GM19468 (cell line): ENCODE results near the gene ACP3.
"Not testable (repeated sequence)": the region's sequence is repeated elsewhere in the genome, so short reads cannot be mapped to it uniquely, and the experiment has no call there.

ENCODE experiments used
- ATAC-seq: cut with Tn5 transposase; IDR thresholded peaks from one replicate; pipeline ENCODE4 v1.9.1; 2021; ENCODE audit warnings: mild to moderate bottlenecking, moderate library complexity, moderate number of reproducible peaks; ENCODE audit not compliant: unreplicated experiment; ENCODE audit errors: extremely low read depth

Gene ACP3

GRCh38 chr3:132317229-132317948 is at the start of gene ACP3:
ACP3 (plus strand) TSS chr3:132317407; CDS start chr3:132317457, 50 bp downstream.
- ATAC-seq, result no peak

- no peak for ATAC-seq
Measured at GRCh38 chr3:132268956-132269355, 48.3 kb upstream of the ACP3 start.

GRCh38 chr3:132273036-132273435 is 44.2 kb upstream of the ACP3 start:
- ATAC-seq, result no peak

- no peak for ATAC-seq
Measured at GRCh38 chr3:132276228-132276906, 40.8 kb upstream of the ACP3 start.

GRCh38 chr3:132279030-132279429 is 38.2 kb upstream of the ACP3 start:
- ATAC-seq, result no peak

GRCh38 chr3:132283440-132283839 is 33.8 kb upstream of the ACP3 start:
- ATAC-seq, result no peak

- no peak for ATAC-seq
Measured at GRCh38 chr3:132283916-132284405, 33.2 kb upstream of the ACP3 start.

DNA sequence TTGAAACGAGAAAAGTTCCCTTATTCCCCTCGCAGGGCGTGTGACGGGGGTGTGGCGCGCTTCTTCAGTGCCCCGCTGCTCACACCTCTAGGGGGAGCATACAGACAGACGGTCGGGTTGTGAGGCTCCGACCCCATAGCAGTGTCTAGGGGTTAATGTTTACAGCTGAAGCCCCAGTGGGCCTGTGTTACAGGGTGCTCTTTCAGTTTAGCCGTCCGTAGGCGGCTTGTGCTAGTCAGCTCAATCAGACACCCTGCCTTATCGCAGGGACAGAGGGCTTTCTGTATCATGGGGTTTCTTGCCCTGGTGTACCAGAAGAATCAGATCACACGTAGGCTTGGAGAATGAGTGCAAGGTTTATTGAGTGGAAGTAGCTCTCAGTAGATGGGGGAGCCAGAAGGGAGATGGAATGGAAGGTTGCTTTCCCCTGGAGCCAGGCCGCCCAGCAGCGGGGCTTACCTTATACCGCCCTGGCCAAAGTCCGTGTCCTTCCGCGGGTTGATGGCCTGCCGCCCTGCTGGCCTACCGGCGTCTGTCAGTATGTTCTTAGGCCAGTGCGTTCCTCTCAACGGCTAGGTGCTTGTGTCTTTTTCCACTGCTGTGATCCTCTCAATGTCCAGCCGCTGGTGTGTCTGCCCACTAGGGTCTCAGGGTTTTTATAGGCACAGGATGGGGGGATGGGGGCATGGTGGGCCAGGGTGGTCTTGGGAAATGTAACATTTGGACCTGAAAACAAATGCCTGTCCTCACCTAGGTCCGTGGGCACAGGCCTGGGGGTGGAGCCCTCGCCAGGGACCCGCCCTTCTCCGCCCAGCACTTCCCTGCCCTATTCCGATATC is 32.2 kb upstream of the ACP3 start:
- ATAC-seq, result no peak

- ATAC-seq, result no peak
Measured at GRCh38 chr3:132285620-132285945, 31.6 kb upstream of the ACP3 start.

- no peak for ATAC-seq
Measured at GRCh38 chr3:132286035-132286434, 31.2 kb upstream of the ACP3 start.

- ATAC-seq, result no peak
Measured at GRCh38 chr3:132288357-132288756, 28.9 kb upstream of the ACP3 start.

DNA sequence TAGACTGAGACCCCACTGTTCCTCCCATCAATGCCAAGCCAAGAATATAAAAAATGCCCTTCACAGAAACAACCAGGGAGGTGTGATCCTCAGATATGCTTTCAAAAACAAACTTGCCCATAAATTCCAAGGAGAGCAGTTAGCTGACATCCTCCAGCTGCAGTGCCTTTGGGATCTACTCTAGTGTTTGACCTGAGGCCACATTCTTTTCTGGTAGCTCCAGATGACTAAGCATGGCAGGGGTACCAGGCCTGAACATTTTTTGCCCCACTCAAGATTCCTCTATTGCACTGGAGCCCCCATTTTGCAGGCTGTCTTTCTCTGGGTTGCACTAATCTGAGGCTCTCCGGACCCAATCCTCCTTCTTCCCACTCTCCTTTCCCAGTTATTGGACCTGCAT is 27.9 kb upstream of the ACP3 start:
- no peak for ATAC-seq

- ATAC-seq, result no peak
Measured at GRCh38 chr3:132290833-132291232, 26.4 kb upstream of the ACP3 start.

- ATAC-seq, result no peak
Measured at GRCh38 chr3:132292042-132292441, 25.2 kb upstream of the ACP3 start.

DNA sequence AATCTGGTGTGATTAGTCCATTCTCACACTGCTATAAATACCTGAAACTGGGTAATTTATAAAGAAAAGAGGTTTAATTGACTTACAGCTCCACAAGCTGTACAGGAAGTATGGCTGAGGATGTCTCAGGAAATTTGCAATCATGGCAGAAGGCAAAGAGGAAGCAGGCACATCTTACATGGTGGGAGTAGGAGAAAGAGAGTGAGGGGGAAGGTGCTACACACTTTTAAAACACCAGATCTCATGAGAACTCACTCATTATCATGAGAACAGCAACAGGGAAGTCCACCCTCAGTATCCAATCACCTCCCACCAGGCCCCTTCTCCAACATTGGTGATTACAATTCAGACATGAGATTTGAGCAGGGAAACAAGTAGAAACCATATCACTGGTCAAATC is 24.0 kb upstream of the ACP3 start:
- ATAC-seq, result no peak

DNA sequence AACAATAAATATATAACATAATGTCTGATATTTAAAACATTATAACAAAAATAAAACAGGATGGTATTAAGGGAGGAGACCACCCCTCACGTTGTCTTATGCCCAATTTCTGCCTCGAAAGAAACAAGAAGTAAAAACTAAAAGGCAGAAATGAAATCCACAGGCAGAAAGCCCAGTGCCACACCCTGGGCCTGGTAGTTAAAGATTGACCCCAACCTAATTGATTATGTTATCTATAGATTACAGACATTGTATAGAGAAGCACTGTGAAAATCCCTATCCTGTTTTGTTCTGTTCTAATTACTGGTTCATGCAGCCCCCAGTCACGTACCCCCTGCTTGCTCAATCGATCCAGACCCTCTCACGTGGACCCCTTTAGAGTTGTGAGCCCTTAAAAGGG is 22.3 kb upstream of the ACP3 start:
- no peak for ATAC-seq

DNA sequence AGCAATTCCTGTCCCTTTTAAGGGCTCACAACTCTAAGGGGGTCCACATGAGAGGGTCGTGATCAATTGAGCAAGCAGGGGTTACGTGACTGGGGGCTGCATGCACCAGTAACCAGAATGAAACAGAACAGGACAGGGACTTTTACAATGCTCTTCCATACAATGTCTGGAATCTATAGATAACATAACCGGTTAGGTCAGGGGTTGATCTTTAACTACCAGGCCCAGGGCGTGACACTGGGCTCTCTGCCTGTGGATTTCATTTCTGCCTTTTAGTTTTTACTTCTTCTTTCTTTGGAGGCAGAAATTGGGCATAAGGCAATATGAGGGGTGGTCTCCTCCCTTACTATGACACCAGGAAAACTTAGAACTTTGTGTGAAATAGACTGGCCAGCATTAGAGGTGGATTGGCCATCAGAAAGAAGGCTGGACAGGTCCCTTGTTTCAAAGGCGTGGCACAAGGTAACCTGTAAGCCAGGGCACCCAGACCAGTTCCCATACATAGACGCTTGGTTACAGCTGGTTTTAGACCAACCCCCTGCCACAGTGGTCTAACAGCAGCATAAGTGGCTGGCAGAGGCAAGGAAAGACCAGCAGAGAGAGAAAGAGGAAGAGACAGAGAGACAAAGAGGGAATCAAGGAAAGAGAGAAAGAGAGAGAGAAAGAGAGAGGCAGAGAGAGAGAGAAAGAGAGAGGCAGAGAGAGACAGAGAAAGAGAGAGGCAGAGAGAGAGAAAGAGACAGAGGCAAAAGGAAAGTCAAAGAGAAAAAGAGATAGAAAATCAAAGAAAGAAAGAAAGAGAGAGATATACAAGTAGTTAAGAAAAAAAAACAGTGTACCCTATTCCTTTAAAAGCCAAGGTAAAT is 13.6 kb upstream of the ACP3 start:
- ATAC-seq, result not testable (repeated sequence)

DNA sequence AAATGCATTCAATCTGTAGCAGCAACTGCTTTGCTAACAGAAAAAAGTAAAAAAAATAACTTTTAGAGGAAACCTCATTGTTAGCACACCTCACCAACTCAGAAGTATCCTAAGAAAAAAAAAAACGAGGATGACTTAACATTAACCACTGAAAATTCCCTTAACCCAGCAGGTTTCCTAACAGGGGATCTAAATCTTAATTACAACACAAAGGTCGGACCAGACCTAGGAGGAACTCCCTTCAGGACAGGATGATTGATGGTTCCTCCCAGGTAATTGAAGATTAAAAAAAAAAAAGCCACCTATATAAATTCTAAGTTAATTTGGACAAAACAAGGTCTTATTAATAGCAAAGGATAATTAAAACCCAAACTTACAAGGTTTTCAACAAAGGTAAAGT is 12.9 kb upstream of the ACP3 start:
- ATAC-seq, result not testable (repeated sequence)

DNA sequence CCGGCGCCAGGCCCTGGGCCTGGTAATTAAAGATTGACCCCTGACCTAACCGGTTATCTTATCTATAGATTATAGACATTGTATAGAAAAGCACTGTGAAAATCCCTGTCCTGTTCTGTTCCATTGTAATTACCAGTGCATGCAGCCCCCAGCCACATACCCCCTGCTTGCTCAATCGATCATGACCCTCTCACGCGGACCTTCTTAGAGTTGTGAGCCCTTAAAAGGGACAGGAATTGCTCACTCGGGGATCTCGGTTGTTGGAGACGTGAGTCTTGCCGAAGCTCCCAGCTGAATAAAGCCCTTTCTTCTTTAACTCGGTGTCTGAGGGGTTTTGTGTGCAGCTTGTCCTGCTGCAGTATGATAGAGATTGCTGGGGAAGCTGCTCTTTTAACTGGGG is 7.2 kb upstream of the ACP3 start:
- not testable (repeated sequence) for ATAC-seq

DNA sequence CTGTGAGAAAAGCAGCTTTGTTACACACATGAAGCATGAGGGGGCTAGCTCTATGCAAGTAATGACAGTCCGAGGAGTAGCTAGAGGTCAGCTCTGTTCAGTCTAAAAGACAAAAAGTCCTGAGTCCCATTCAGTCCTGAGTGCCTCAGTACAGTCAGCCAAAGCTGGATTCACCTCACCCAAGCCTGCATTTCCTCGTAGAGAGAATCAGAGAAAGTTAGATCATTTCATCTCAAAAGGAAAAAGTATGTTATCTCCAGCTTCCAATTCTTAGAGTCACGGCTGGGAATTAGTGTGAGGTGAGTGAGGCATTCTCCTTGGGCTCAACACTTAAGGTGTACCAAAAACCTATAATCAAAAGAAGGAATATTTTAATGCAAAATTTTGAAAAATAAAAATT is 5.9 kb upstream of the ACP3 start:
- no peak for ATAC-seq
